ENCODE data around the gene MAPK8IP3.

GRCh38 chr16:1818873-1819525 is 113.0 kb downstream of the MAPK8IP3 start:
- no peak for TF ChIP-seq CTCF (IDR thresholded peaks at IDR 0.05)
- TF ChIP-seq POLR2A (IDR thresholded peaks at IDR 0.05): no peak

Measured in adrenal gland (tissue), 5 donors.